ENCODE data around the gene CYP2B6.

GRCh38 chr19:41031916-41032315, 40.8 kb downstream of the CYP2B6 start:
- TF ChIP-seq, protein P1, sequence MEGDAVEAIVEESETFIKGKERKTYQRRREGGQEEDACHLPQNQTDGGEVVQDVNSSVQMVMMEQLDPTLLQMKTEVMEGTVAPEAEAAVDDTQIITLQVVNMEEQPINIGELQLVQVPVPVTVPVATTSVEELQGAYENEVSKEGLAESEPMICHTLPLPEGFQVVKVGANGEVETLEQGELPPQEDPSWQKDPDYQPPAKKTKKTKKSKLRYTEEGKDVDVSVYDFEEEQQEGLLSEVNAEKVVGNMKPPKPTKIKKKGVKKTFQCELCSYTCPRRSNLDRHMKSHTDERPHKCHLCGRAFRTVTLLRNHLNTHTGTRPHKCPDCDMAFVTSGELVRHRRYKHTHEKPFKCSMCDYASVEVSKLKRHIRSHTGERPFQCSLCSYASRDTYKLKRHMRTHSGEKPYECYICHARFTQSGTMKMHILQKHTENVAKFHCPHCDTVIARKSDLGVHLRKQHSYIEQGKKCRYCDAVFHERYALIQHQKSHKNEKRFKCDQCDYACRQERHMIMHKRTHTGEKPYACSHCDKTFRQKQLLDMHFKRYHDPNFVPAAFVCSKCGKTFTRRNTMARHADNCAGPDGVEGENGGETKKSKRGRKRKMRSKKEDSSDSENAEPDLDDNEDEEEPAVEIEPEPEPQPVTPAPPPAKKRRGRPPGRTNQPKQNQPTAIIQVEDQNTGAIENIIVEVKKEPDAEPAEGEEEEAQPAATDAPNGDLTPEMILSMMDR (IDR thresholded peaks at IDR 0.05), result no peak
- no peak for TF ChIP-seq POLR2A (IDR thresholded peaks at IDR 0.05)

Data from prostate gland (tissue), 2 donors.